GM12878 (cell line): Measurements from ENCODE around the gene PCNX1. TPM values are rescaled to one million over a fixed set of nuclear protein-coding genes. Genes with fewer than 3 reads are reported as not detected.
A peak's percentile ranks its signal among the peaks of the same experiment; 100 is the strongest.

ENCODE experiments used
- ATAC-seq: fragments of 200-7000 bp; cut with Tn5 transposase; 3 replicates; pipeline ENCODE4 v1.9.1; 2020; ENCODE audit warnings: mild to moderate bottlenecking, moderate library complexity
- BruUV-seq: library from RNA; stranded (reverse); fragments of 400-500 nt; replicated peaks from 2 replicates; lab custom pipeline; 2021; lab: Mats Ljungman, UMichigan
- CTCF ChIA-PET: fragments of 300-600 bp; sonication (Branson Sonifier 250); formaldehyde crosslinking; extraction: SDS; loops from one replicate; lab custom pipeline; 2021; ENCODE audit warnings: inconsistent platforms; lab: Yijun Ruan, JAX
- POLR2A ChIA-PET: fragments of 350-600 bp; formaldehyde crosslinking; extraction: SDS; loops from one replicate; lab custom pipeline; 2021; ENCODE audit warnings: inconsistent platforms; lab: Charles Lee
- RAD21 ChIA-PET: fragments of 300-600 bp; sonication (Branson Sonifier 250); formaldehyde crosslinking; loops from one replicate; lab custom pipeline; 2023; ENCODE audit warnings: antibody characterized with exemption; ENCODE audit not compliant: unreplicated experiment; lab: Charles Lee
- SMC1A ChIA-PET: fragments of 300-600 bp; sonication (Branson Sonifier 250); formaldehyde crosslinking; loops from one replicate; lab custom pipeline; 2023; ENCODE audit not compliant: unreplicated experiment, uncharacterized antibody; lab: Charles Lee
- DNase-seq: peaks from one replicate; pipeline ENCODE4 v3.0.0-alpha.2; 2011; ENCODE audit warnings: low read depth, low spot score
- FAIRE-seq: peaks from 3 replicates; lab custom pipeline; 2011; peaks lifted over from hg19 to GRCh38; lab: Jason Lieb, UNC
- H2AFZ ChIP-seq: 2 replicates; pipeline ENCODE4 v1.6.0; 2011; ENCODE audit warnings: low read depth, low read length, control low read depth; ENCODE audit not compliant: control insufficient read depth
- H3K27ac ChIP-seq: 2 replicates; pipeline ENCODE4 v1.5.1; 2011; ENCODE audit warnings: control low read depth; ENCODE audit not compliant: control insufficient read depth, insufficient read depth
- H3K27me3 ChIP-seq, 2 experiments: replicated peaks in 1 of 2; 2 replicates each; pipeline versions ENCODE4 v1.6.0 to v1.6.1; 2011; ENCODE audit warnings: low read length in 1 of 2; ENCODE audit not compliant: control insufficient read depth in 2 of 2, insufficient read depth in 2 of 2
- H3K36me3 ChIP-seq, 2 experiments: 2 replicates each; pipeline ENCODE4 v1.5.1; 2011; ENCODE audit warnings: low read length in 1 of 2; ENCODE audit not compliant: control insufficient read depth in 2 of 2, insufficient read depth in 2 of 2
- H3K4me1 ChIP-seq: 2 replicates; pipeline ENCODE4 v1.6.1; 2011; ENCODE audit warnings: mild to moderate bottlenecking, low read length, moderate library complexity, mixed read lengths; ENCODE audit not compliant: control insufficient read depth, insufficient read depth
- H3K4me2 ChIP-seq: 2 replicates; pipeline ENCODE4 v1.6.0; 2011; ENCODE audit warnings: control low read depth; ENCODE audit not compliant: control insufficient read depth, insufficient read depth
- H3K4me3 ChIP-seq: fragments of 200-600 bp; sonication (generic); 2 replicates; pipeline ENCODE4 v1.5.1; 2016
- H3K79me2 ChIP-seq: 2 replicates; pipeline ENCODE4 v1.6.0; 2011; ENCODE audit warnings: low read length; ENCODE audit not compliant: control insufficient read depth, insufficient read depth
- H3K9ac ChIP-seq: 2 replicates; pipeline ENCODE4 v1.8.0; 2011; ENCODE audit warnings: low read length, control low read depth, mixed read lengths; ENCODE audit not compliant: control insufficient read depth, insufficient read depth
- H3K9me3 ChIP-seq: replicated peaks from 3 replicates; pipeline ENCODE4 v1.5.1; 2011; ENCODE audit warnings: mild to moderate bottlenecking, low read length; ENCODE audit not compliant: control insufficient read depth, insufficient read depth
- H4K20me1 ChIP-seq: 2 replicates; pipeline ENCODE4 v1.6.0; 2011; ENCODE audit not compliant: control insufficient read depth, insufficient read depth
- ATF2 ChIP-seq: IDR thresholded peaks from 2 replicates; pipeline ENCODE4 v1.6.1; 2012; ENCODE audit warnings: low read length, inconsistent platforms
- BCL3 ChIP-seq: IDR thresholded peaks from 2 replicates; pipeline ENCODE4 v1.6.1; 2011; ENCODE audit warnings: borderline replicate concordance, low read depth, mild to moderate bottlenecking, moderate library complexity, low read length; ENCODE audit not compliant: insufficient read depth, poor library complexity, severe bottlenecking
- EED ChIP-seq: sonication (generic); IDR thresholded peaks from 2 replicates; pipeline ENCODE4 v1.6.1; 2016; ENCODE audit warnings: antibody characterized with exemption, low read depth
- EGR1 ChIP-seq, 2 experiments: IDR thresholded peaks; 1 replicate in 1 of 2; 2 replicates in 1 of 2; pipeline ENCODE4 v1.6.1; 2011 to 2012; ENCODE audit warnings: low read depth in 2 of 2, low read length in 2 of 2, borderline replicate concordance in 1 of 2, mild to moderate bottlenecking in 1 of 2, moderate library complexity in 1 of 2
- ETV6 ChIP-seq, 2 experiments: fragments of 450-650 bp in 1 of 2; IDR thresholded peaks in 1 of 2; conservative IDR thresholded peaks in 1 of 2; 2 replicates each; pipeline ENCODE4 v1.6.1; 2014; ENCODE audit warnings: antibody characterized with exemption in 1 of 2, borderline replicate concordance in 1 of 2, low read depth in 1 of 2, mild to moderate bottlenecking in 1 of 2, moderate library complexity in 1 of 2
- FOXM1 ChIP-seq: IDR thresholded peaks from 2 replicates; pipeline ENCODE4 v1.6.1; 2012; ENCODE audit warnings: low read depth, mild to moderate bottlenecking, inconsistent platforms, low read length, moderate library complexity
- HCFC1 ChIP-seq: fragments of 150-350 bp; IDR thresholded peaks from 2 replicates; pipeline ENCODE4 v1.6.1; 2014; ENCODE audit warnings: low read length
- HDAC6 ChIP-seq: fragments of 200-600 bp; sonication (generic); IDR thresholded peaks from one replicate; pipeline ENCODE4 v1.8.0; 2017; ENCODE audit warnings: antibody characterized with exemption; ENCODE audit not compliant: unreplicated experiment
- HSF1 ChIP-seq: fragments of 150-350 bp; IDR thresholded peaks from 2 replicates; pipeline ENCODE4 v1.6.1; 2014; ENCODE audit warnings: mild to moderate bottlenecking, low read depth, low read length
- LARP7 ChIP-seq: fragments of 450-650 bp; IDR thresholded peaks from 2 replicates; pipeline ENCODE4 v1.6.1; 2017; ENCODE audit warnings: mild to moderate bottlenecking
- MEF2A ChIP-seq: IDR thresholded peaks from 2 replicates; pipeline ENCODE4 v1.6.1; 2011; ENCODE audit warnings: low read depth, mild to moderate bottlenecking, low read length, moderate library complexity; ENCODE audit not compliant: insufficient read depth
- MXI1 ChIP-seq: fragments of 150-350 bp; IDR thresholded peaks from 2 replicates; pipeline ENCODE4 v1.6.1; 2011; ENCODE audit warnings: low read depth, mild to moderate bottlenecking, inconsistent platforms, low read length, improper control_type of control experiment
- NBN ChIP-seq: fragments of 450-650 bp; IDR thresholded peaks from 2 replicates; pipeline ENCODE4 v1.6.1; 2016
- NFXL1 ChIP-seq: fragments of 450-650 bp; IDR thresholded peaks from 2 replicates; pipeline ENCODE4 v1.6.1; 2017; ENCODE audit warnings: antibody characterized with exemption, mild to moderate bottlenecking, borderline replicate concordance
- NFYA ChIP-seq: IDR thresholded peaks from 2 replicates; pipeline ENCODE4 v1.6.1; 2011; ENCODE audit warnings: low read depth, mild to moderate bottlenecking, low read length, improper control_type of control experiment, borderline replicate concordance
- SREBF1 ChIP-seq: IDR thresholded peaks from 2 replicates; pipeline ENCODE4 v1.6.1; 2012; ENCODE audit warnings: mild to moderate bottlenecking, low read length
- TCF7 ChIP-seq: IDR thresholded peaks from 2 replicates; pipeline ENCODE4 v1.6.1; 2014; ENCODE audit warnings: antibody characterized with exemption, borderline replicate concordance
- YBX1 ChIP-seq: fragments of 450-650 bp; IDR thresholded peaks from 2 replicates; pipeline ENCODE4 v1.6.1; 2016; ENCODE audit warnings: antibody characterized with exemption
- YY1 ChIP-seq: IDR thresholded peaks from 2 replicates; pipeline ENCODE4 v1.6.1; 2011; ENCODE audit warnings: low read depth, mild to moderate bottlenecking, low read length
- ZNF274 ChIP-seq: IDR thresholded peaks from one replicate; pipeline ENCODE4 v1.8.0; 2011; ENCODE audit not compliant: insufficient read length, insufficient read depth
- ZNF384 ChIP-seq: IDR thresholded peaks from 2 replicates; pipeline ENCODE4 v1.6.1; 2012; ENCODE audit warnings: low read depth, mild to moderate bottlenecking, low read length, improper control_type of control experiment, borderline replicate concordance
- WGBS: methylation state at CpG from one replicate; pipeline ENCODE4 v1.1.6; 2016; ENCODE audit warnings: low lambda C conversion rate; ENCODE audit not compliant: insufficient replicate concordance, insufficient coverage; ENCODE audit errors: missing lambda C conversion rate; 5-methylcytosine and 5-hydroxymethylcytosine counted together
- in situ Hi-C: fragments of 300-500 bp; cut with MboI; formaldehyde crosslinking; loops from 9 replicates; pipeline ENCODE4 v1.14.3; 2018; ENCODE audit warnings: mixed read lengths
- intact Hi-C: fragments of 100-400 bp; cut with micrococcal nuclease; formaldehyde crosslinking; loops from one replicate; pipeline ENCODE4 v1.14.2; 2022; ENCODE audit not compliant: unreplicated experiment
- polyA plus RNA-seq, 11 experiments: library from polyadenylated mRNA; depleted of rRNA in 4 of 11; unstranded in 6 of 11; stranded (reverse) in 5 of 11; fragments of >200 nt; fragmentation: Nextera tagmentation in 4 of 11; fragmentation: Illumina TruSeq in 1 of 11; extraction: Ambion mirVana in 4 of 11; extraction: Trizol in 1 of 11; gene quantifications; 1 replicate in 1 of 11; 2 replicates in 10 of 11; pipeline versions ENCODE4 v1.2.1 to v1.2.3, GENCODE V29; 2011 to 2016; ENCODE audit warnings: inconsistent platforms in 2 of 11, missing spikeins in 2 of 11, low read depth in 1 of 11
- total RNA-seq, 4 experiments: library from RNA; depleted of rRNA in 3 of 4; stranded (reverse); fragments of >200 nt in 3 of 4; fragmentation: Illumina TruSeq in 1 of 4; extraction: Trizol in 1 of 4; gene quantifications; 2 replicates each; pipeline versions ENCODE4 v1.2.1 to v1.2.3, GENCODE V29; 2013 to 2021

PCNX1 gene
- total and polyA plus RNA-seq, 10 of the 15 experiments (the other 5 are each of a cell fraction or from before 2014, with no cell fraction given): 4.6 to 53.9 (median 20.5) TPM

GRCh38 chr14:70893858-70894291 lies 13.4 kb upstream of the PCNX1 start:
- no peak for FAIRE-seq
- Histone ChIP-seq H3K27ac (peak overlapping the region; percentile 7), H3K9ac (no peak overlapping the region), H3K4me2 (peak overlapping the region; percentile 66), H3K9me3 (no peaks in the 10 kb centered on the region), H3K79me2 (no peaks in the 10 kb centered on the region), H3K4me1 (peaks cover 24% of the 10 kb centered on the region), H3K4me3 (no peak overlapping the region), H3K27me3 (no peaks in the 10 kb centered on the region), H2AFZ (peak overlapping the region; percentile 25), H4K20me1 (no peaks in the 10 kb centered on the region), H3K36me3 (no peaks in the 10 kb centered on the region)
- no peak for DNase-seq
- ChIA-PET RAD21 (interaction anchor here (0.9 to 2.1 kb wide), 4 partner anchors 9 to 19 kb away, joined by 3 to 7 read pairs (median 3); no protein-coding TSS in a partner anchor), POLR2A (interaction anchor here (1.3 to 2.0 kb wide), 3 partner anchors 10 to 20 kb away, joined by 3 to 5 read pairs (median 4); no protein-coding TSS in a partner anchor), SMC1A (interaction anchor here (0.6 to 3.1 kb wide), 8 partner anchors 8 to 90 kb away, joined by 3 to 15 read pairs (median 3); partner anchors contain the start of gene PCNX1), CTCF (interaction anchor here (1.2 to 12.3 kb wide), 4 partner anchors 10 to 62 kb away, joined by 4 to 110 read pairs (median 4); partner anchors contain the start of gene PCNX1)
- in situ Hi-C loops (no loop called here), intact Hi-C loops (no loop called here)
- ATAC-seq: peak; percentile 77
- no TSS peak for BruUV-seq
- under 1% methylated on average over 5 of the region's 5 CpGs for WGBS
- TF ChIP-seq MXI1 (no peak), HDAC6 (no peak), EGR1 (IDR thresholded peaks at IDR 0.05; ENCODE audit: borderline replicate concordance in 1 of 2, low read depth in 2 of 2, low read length in 2 of 2) (no peak), TCF7 (no peak), SREBF1 (no peak), MEF2A (0 out of 2 replicates have a peak, but pooled peaks have one; percentile 7), YY1 (no peak), ATF2 (peak; percentile 36; the same call in 1 of the 2 replicates), BCL3 (peak; percentile 12), LARP7 (no peak), YBX1 (no peak), ETV6 (conservative IDR thresholded peaks at IDR 0.05 in 1 of 2, IDR thresholded peaks at IDR 0.05 in 1 of 2; ENCODE audit: borderline replicate concordance in 1 of 2, low read depth in 1 of 2) (peak in 1 of 2 experiments; percentile 89; a peak in 2 of 4 replicates), FOXM1 (0 out of 2 replicates have a peak, but pooled peaks have one; percentile 27), HCFC1 (no peak), ZNF274 (no peak), HSF1 (no peak), EED (peak; percentile 84), NFYA (no peak), ZNF384 (no peak), NBN (0 out of 2 replicates have a peak, but pooled peaks have one; percentile 28), NFXL1 (no peak)
